GM18511 (cell line): ENCODE data around the gene ZNRF1.
A peak's percentile ranks its signal among the peaks of the same experiment; 100 is the strongest.

Source experiments
- ATAC-seq: cut with Tn5 transposase; IDR thresholded peaks from one replicate; pipeline ENCODE4 v1.9.1; 2021; ENCODE audit warnings: mild to moderate bottlenecking, moderate library complexity; ENCODE audit not compliant: unreplicated experiment

ZNRF1 gene

GRCh38 chr16:75095204-75095621 is 96.4 kb downstream of the ZNRF1 start:
- no peak for ATAC-seq

GRCh38 chr16:75096656-75097055 is 97.8 kb downstream of the ZNRF1 start:
- ATAC-seq = no peak

- ATAC-seq = no peak
These were observed 98.5 kb downstream of the ZNRF1 start for GRCh38 chr16:75097191-75097761.

GRCh38 chr16:75097941-75098901 is 99.4 kb downstream of the ZNRF1 start:
- ATAC-seq = no peak

- ATAC-seq = no peak
These were observed 100.3 kb downstream of the ZNRF1 start for GRCh38 chr16:75099075-75099667.

- peak; percentile 72 for ATAC-seq
These were observed 101.1 kb downstream of the ZNRF1 start for GRCh38 chr16:75099738-75100602.

- no peak for ATAC-seq
These were observed 101.8 kb downstream of the ZNRF1 start for GRCh38 chr16:75100603-75100990.

GRCh38 chr16:75101635-75102034 is 102.8 kb downstream of the ZNRF1 start:
- ATAC-seq = no peak

GRCh38 chr16:75102595-75102994 is 103.8 kb downstream of the ZNRF1 start:
- no peak for ATAC-seq

GRCh38 chr16:75103994-75104393 is 105.2 kb downstream of the ZNRF1 start:
- ATAC-seq = no peak

- ATAC-seq = no peak
These were observed 106.0 kb downstream of the ZNRF1 start for GRCh38 chr16:75104836-75105235.

- ATAC-seq = no peak
These were observed 106.7 kb downstream of the ZNRF1 start for GRCh38 chr16:75105306-75106061.

GRCh38 chr16:75106351-75107274 is 107.8 kb downstream of the ZNRF1 start:
- ATAC-seq = no peak

GRCh38 chr16:75107505-75107904 is 108.7 kb downstream of the ZNRF1 start:
- ATAC-seq = no peak

GRCh38 chr16:75108792-75109731 is 110.2 kb downstream of the ZNRF1 start:
- ATAC-seq = peak; percentile 49

- ATAC-seq = no peak
These were observed 111.0 kb downstream of the ZNRF1 start for GRCh38 chr16:75109732-75110243.

GRCh38 chr16:75110637-75111513 is 112.1 kb downstream of the ZNRF1 start:
- peak; percentile 77 for ATAC-seq
